K562 (cell line): ENCODE results near the gene LNPEP. TPM values are rescaled to one million over a fixed set of nuclear protein-coding genes. Genes with fewer than 3 reads are reported as not detected.

Experiments used
- ARID2 ChIP-seq: fragments of 450-650 bp; IDR thresholded peaks from 2 replicates; pipeline ENCODE4 v1.6.1; 2017; ENCODE audit warnings: antibody characterized with exemption, mild to moderate bottlenecking
- DMBX1 ChIP-seq: fragments of 250-450 bp; sonication (Bioruptor Pico); IDR thresholded peaks from 2 replicates; pipeline ENCODE4 v1.8.0; 2022; ENCODE audit warnings: inconsistent platforms, mild to moderate bottlenecking, moderate library complexity, borderline replicate concordance
- EWSR1 ChIP-seq: fragments of 450-650 bp; IDR thresholded peaks from 2 replicates; pipeline ENCODE4 v1.6.1; 2018; ENCODE audit warnings: borderline replicate concordance, mild to moderate bottlenecking, low read depth, moderate library complexity; ENCODE audit not compliant: partially characterized antibody
- GABPA ChIP-seq: fragments of 200-800 bp; sonication (Bioruptor generic); conservative IDR thresholded peaks from 2 replicates; pipeline ENCODE4 v1.6.1; 2016; ENCODE audit warnings: low read depth, missing genetic modification characterization, missing compliant biosample characterization
- JUN ChIP-seq, 2 experiments: sonication (generic) in 1 of 2; formaldehyde crosslinking in 1 of 2; IDR thresholded peaks; 2 replicates each; pipeline versions ENCODE4 v1.6.1 to v1.8.0; 2012 to 2022; ENCODE audit warnings: borderline replicate concordance in 2 of 2, mild to moderate bottlenecking in 2 of 2, improper control_type of control experiment in 1 of 2, low read depth in 1 of 2, low read length in 1 of 2, missing genetic modification reagents in 1 of 2
- PTRF ChIP-seq: fragments of 450-650 bp; IDR thresholded peaks from 2 replicates; pipeline ENCODE4 v1.6.1; 2016; ENCODE audit warnings: mild to moderate bottlenecking, missing genetic modification characterization, missing compliant biosample characterization
- RAD51 ChIP-seq: fragments of 450-650 bp; IDR thresholded peaks from 2 replicates; pipeline ENCODE4 v1.7.1; 2016; ENCODE audit warnings: low read depth, mild to moderate bottlenecking, borderline replicate concordance
- RBM14 ChIP-seq: fragments of 200-400 bp; formaldehyde crosslinking; IDR thresholded peaks from 2 replicates; pipeline ENCODE4 v1.6.1; 2018; ENCODE audit warnings: low read depth, mild to moderate bottlenecking, low read length, moderate library complexity, borderline replicate concordance; ENCODE audit not compliant: insufficient read depth
- SAFB2 ChIP-seq: fragments of 200-400 bp; formaldehyde crosslinking; IDR thresholded peaks from 2 replicates; pipeline ENCODE4 v1.6.1; 2018; ENCODE audit warnings: borderline replicate concordance, low read length, low read depth, moderate library complexity; ENCODE audit not compliant: severe bottlenecking
- SAP30 ChIP-seq: fragments of 200-600 bp; sonication (generic); IDR thresholded peaks from 2 replicates; pipeline ENCODE4 v1.6.1; 2012; ENCODE audit warnings: borderline replicate concordance, low read depth, mild to moderate bottlenecking, moderate library complexity, low read length, control low read depth, inconsistent platforms; ENCODE audit not compliant: insufficient read depth, poor library complexity, severe bottlenecking
- SMARCA4 ChIP-seq: fragments of 450-650 bp; IDR thresholded peaks from 2 replicates; pipeline ENCODE4 v1.6.1; 2016
- TEAD2 ChIP-seq: fragments of 450-650 bp; IDR thresholded peaks from 2 replicates; pipeline ENCODE4 v1.6.1; 2016; ENCODE audit warnings: missing genetic modification characterization, control low read depth, missing compliant biosample characterization
- ZSCAN32 ChIP-seq: fragments of 450-650 bp; formaldehyde crosslinking; IDR thresholded peaks from 2 replicates; pipeline ENCODE4 v1.4.0; 2020; ENCODE audit warnings: mild to moderate bottlenecking, moderate library complexity
- polyA plus RNA-seq, 8 experiments: library from polyadenylated mRNA; depleted of rRNA in 4 of 8; stranded (reverse) in 5 of 8; unstranded in 3 of 8; fragments of >200 nt; fragmentation: Nextera tagmentation in 2 of 8; fragmentation: Illumina TruSeq in 1 of 8; extraction: Ambion mirVana in 2 of 8; extraction: Trizol in 1 of 8; gene quantifications; 2 replicates each; pipeline versions ENCODE4 v1.2.1 to v1.2.3, GENCODE V29; 2011 to 2014; ENCODE audit warnings: inconsistent platforms in 1 of 8, missing spikeins in 1 of 8
- total RNA-seq, 7 experiments: library from RNA; depleted of rRNA in 6 of 7; stranded (reverse); fragments of >200 nt in 6 of 7; fragmentation: Illumina TruSeq in 2 of 7; extraction: Trizol in 2 of 7; gene quantifications; 2 replicates each; pipeline versions ENCODE4 v1.2.1 to v1.2.3, GENCODE V29; 2011 to 2021; ENCODE audit warnings: low replicate concordance in 1 of 7
- TF ChIP-seq, protein P1 (sequence below): fragments of 200-800 bp; sonication (Bioruptor generic); IDR thresholded peaks from 2 replicates; pipeline ENCODE4 v1.6.1; 2016; ENCODE audit warnings: missing genetic modification characterization, missing compliant biosample characterization
- TF ChIP-seq, protein P2 (sequence below): fragments of 250-450 bp; sonication (Bioruptor Pico); IDR thresholded peaks from 2 replicates; pipeline ENCODE4 v1.4.0; 2020; ENCODE audit warnings: mild to moderate bottlenecking, moderate library complexity
- TF ChIP-seq, protein P3 (sequence below): fragments of 250-450 bp; sonication (Bioruptor Pico); IDR thresholded peaks from 2 replicates; pipeline ENCODE4 v1.8.0; 2022; ENCODE audit warnings: moderate library complexity, mild to moderate bottlenecking, inconsistent platforms
- TF ChIP-seq, protein P4 (sequence below): fragments of 450-650 bp; formaldehyde crosslinking; IDR thresholded peaks from 2 replicates; pipeline ENCODE4 v1.4.0; 2020; ENCODE audit warnings: mild to moderate bottlenecking, moderate library complexity

LNPEP gene
- total and polyA plus RNA-seq, 9 of the 15 experiments (the other 6 are each of a cell fraction or from before 2014, with no cell fraction given), result 2.6 to 27.9 (median 11.2) TPM

DNA sequence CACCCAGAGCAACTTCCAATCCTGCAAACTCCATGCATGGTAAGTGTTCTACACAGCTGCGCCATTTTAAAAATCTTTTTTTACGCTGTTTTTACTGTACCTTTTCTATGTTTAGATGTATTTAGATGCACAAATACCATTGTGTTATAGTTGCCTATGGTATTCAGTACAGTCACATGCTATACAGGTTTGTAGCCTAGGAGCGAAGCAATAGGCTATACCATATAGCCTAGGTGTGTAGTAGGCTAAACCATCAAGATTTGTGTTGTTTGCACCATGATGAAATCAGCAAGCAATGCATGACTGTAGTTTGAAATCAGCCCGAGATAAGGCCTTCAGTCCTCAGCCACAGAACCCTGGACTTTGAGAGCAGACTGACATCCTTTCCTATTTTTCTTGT, 105.4 kb downstream of the LNPEP start (continued):
- TF ChIP-seq, protein P1, sequence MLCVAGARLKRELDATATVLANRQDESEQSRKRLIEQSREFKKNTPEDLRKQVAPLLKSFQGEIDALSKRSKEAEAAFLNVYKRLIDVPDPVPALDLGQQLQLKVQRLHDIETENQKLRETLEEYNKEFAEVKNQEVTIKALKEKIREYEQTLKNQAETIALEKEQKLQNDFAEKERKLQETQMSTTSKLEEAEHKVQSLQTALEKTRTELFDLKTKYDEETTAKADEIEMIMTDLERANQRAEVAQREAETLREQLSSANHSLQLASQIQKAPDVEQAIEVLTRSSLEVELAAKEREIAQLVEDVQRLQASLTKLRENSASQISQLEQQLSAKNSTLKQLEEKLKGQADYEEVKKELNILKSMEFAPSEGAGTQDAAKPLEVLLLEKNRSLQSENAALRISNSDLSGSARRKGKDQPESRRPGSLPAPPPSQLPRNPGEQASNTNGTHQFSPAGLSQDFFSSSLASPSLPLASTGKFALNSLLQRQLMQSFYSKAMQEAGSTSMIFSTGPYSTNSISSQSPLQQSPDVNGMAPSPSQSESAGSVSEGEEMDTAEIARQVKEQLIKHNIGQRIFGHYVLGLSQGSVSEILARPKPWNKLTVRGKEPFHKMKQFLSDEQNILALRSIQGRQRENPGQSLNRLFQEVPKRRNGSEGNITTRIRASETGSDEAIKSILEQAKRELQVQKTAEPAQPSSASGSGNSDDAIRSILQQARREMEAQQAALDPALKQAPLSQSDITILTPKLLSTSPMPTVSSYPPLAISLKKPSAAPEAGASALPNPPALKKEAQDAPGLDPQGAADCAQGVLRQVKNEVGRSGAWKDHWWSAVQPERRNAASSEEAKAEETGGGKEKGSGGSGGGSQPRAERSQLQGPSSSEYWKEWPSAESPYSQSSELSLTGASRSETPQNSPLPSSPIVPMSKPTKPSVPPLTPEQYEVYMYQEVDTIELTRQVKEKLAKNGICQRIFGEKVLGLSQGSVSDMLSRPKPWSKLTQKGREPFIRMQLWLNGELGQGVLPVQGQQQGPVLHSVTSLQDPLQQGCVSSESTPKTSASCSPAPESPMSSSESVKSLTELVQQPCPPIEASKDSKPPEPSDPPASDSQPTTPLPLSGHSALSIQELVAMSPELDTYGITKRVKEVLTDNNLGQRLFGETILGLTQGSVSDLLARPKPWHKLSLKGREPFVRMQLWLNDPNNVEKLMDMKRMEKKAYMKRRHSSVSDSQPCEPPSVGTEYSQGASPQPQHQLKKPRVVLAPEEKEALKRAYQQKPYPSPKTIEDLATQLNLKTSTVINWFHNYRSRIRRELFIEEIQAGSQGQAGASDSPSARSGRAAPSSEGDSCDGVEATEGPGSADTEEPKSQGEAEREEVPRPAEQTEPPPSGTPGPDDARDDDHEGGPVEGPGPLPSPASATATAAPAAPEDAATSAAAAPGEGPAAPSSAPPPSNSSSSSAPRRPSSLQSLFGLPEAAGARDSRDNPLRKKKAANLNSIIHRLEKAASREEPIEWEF (CRISPR knock-in tag), result no peak
- TF ChIP-seq SAFB2, result no peak
- TF ChIP-seq GABPA (tag), result no peak
- TF ChIP-seq RAD51, result no peak
- peak; percentile 82; the same call in 1 of the 2 replicates for TF ChIP-seq ZSCAN32
- peak; percentile 84; the same call in 1 of the 2 replicates for TF ChIP-seq DMBX1 (CRISPR knock-in tag)
- TF ChIP-seq, protein P2, sequence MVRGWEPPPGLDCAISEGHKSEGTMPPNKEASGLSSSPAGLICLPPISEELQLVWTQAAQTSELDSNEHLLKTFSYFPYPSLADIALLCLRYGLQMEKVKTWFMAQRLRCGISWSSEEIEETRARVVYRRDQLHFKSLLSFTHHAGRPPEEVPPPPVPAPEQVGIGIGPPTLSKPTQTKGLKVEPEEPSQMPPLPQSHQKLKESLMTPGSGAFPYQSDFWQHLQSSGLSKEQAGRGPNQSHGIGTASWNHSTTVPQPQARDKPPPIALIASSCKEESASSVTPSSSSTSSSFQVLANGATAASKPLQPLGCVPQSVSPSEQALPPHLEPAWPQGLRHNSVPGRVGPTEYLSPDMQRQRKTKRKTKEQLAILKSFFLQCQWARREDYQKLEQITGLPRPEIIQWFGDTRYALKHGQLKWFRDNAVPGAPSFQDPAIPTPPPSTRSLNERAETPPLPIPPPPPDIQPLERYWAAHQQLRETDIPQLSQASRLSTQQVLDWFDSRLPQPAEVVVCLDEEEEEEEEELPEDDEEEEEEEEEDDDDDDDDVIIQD (CRISPR knock-in tag), result peak; percentile 75; the same call in 1 of the 2 replicates
- TF ChIP-seq SMARCA4, result peak; percentile 40; the same call in 1 of the 2 replicates
- no peak for TF ChIP-seq TEAD2 (tag)
- TF ChIP-seq, protein P3, sequence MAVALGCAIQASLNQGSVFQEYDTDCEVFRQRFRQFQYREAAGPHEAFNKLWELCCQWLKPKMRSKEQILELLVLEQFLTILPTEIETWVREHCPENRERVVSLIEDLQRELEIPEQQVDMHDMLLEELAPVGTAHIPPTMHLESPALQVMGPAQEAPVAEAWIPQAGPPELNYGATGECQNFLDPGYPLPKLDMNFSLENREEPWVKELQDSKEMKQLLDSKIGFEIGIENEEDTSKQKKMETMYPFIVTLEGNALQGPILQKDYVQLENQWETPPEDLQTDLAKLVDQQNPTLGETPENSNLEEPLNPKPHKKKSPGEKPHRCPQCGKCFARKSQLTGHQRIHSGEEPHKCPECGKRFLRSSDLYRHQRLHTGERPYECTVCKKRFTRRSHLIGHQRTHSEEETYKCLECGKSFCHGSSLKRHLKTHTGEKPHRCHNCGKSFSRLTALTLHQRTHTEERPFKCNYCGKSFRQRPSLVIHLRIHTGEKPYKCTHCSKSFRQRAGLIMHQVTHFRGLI (CRISPR knock-in tag), result peak; percentile 92
- no peak for TF ChIP-seq PTRF (tag)
- no peak for TF ChIP-seq ARID2
- no peak for TF ChIP-seq SAP30
- no peak for TF ChIP-seq EWSR1
- TF ChIP-seq RBM14, result no peak
- TF ChIP-seq, protein P4, sequence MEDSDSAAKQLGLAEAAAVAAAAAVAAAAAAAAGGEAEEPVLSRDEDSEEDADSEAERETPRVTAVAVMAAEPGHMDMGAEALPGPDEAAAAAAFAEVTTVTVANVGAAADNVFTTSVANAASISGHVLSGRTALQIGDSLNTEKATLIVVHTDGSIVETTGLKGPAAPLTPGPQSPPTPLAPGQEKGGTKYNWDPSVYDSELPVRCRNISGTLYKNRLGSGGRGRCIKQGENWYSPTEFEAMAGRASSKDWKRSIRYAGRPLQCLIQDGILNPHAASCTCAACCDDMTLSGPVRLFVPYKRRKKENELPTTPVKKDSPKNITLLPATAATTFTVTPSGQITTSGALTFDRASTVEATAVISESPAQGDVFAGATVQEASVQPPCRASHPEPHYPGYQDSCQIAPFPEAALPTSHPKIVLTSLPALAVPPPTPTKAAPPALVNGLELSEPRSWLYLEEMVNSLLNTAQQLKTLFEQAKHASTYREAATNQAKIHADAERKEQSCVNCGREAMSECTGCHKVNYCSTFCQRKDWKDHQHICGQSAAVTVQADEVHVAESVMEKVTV (CRISPR knock-in tag), result 0 out of 2 replicates have a peak, but pooled peaks have one; percentile 3
- peak; percentile 59; the same call in 1 of the 2 replicates for TF ChIP-seq JUN (IDR thresholded peaks at IDR 0.05; ENCODE audit: borderline replicate concordance, low read depth, low read length)
- no peak for TF ChIP-seq JUN (CRISPR knock-in tag; IDR thresholded peaks at IDR 0.05; ENCODE audit: borderline replicate concordance)
